ENCODE measurements around the gene FOCAD. TPM values are rescaled to one million over a fixed set of nuclear protein-coding genes. Genes with fewer than 3 reads are reported as not detected.

The FOCAD gene
- total and polyA plus RNA-seq, 2 of the 8 experiments (the other 6 are each of a cell fraction or from before 2014, with no cell fraction given) = 22.0 to 38.4 TPM

DNA sequence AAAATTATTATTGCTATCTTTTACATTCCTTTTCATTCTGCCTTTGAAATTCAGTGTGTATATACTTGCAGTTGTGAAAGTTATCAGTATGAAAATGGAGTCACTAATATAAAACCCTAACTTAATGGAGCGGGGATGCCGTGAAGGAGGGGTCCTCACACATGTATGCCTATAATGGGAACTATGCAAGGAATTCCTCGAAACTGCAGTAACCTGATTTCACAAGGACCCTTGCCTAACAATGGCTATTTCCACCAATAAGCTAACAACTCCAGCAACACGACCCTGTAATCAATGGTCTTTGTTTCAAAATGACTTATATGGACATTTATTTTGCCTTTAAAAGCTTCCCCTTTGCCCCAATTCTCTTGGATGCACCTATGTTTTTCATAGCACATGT lies 49.2 kb upstream of the FOCAD start:
- Histone ChIP-seq H2BK12ac (ENCODE audit: low read depth, low read length) (no peak overlapping the region; the same call in 1 of the 2 replicates), H4K5ac (ENCODE audit: insufficient read length, low read depth, low read length) (no peak overlapping the region), H2AK5ac (ENCODE audit: low read depth, low read length) (no peak overlapping the region), H3K27me3 (replicated peaks in 1 of 4; ENCODE audit: control insufficient read depth in 3 of 4, extremely low read depth in 1 of 4, insufficient read depth in 3 of 4, low read length in 3 of 4) (no peaks in the 10 kb centered on the region), H2BK5ac (ENCODE audit: low read depth, low read length) (no peak overlapping the region), H3K4me3 (ENCODE audit: extremely low read depth in 1 of 4, insufficient read depth in 2 of 4, low read depth in 3 of 4, low read length in 4 of 4) (no peak overlapping the region), H3K56ac (replicated peaks; ENCODE audit: insufficient read length, low read depth, low read length) (no peak overlapping the region), H2BK20ac (ENCODE audit: low read length) (no peak overlapping the region), H4K8ac (ENCODE audit: extremely low read depth, insufficient read depth, low read length) (no peak overlapping the region), H3K4me2 (ENCODE audit: insufficient read depth in 1 of 2, low read depth in 2 of 2, low read length in 2 of 2) (peak overlapping the region; percentile 26 to 35; a peak in 1 of 4 replicates), H3K36me3 (ENCODE audit: control insufficient read depth in 2 of 4, insufficient read depth in 4 of 4, low read length in 3 of 4) (no peaks in the 10 kb centered on the region), H4K91ac (replicated peaks; ENCODE audit: insufficient read length, low read length) (no peak overlapping the region), H3K18ac (ENCODE audit: extremely low read depth, low read length) (no peak overlapping the region), H3K79me2 (ENCODE audit: control insufficient read depth in 1 of 2, insufficient read depth in 2 of 2, low read length in 2 of 2) (no peaks in the 10 kb centered on the region), H4K20me1 (replicated peaks in 1 of 2; ENCODE audit: control insufficient read depth in 1 of 2, insufficient read depth in 2 of 2, low read length in 2 of 2) (no peaks in the 10 kb centered on the region), H2BK120ac (replicated peaks; ENCODE audit: low read depth, low read length) (no peak overlapping the region), H3K14ac (ENCODE audit: insufficient read length) (no peak overlapping the region), H3K23ac (ENCODE audit: insufficient read length) (no peak overlapping the region), H2AFZ (ENCODE audit: low read length) (peak overlapping the region; percentile 94), H3K4ac (replicated peaks; ENCODE audit: insufficient read length, low read depth, low read length) (no peak overlapping the region), H3K9ac (replicated peaks in 1 of 4; ENCODE audit: extremely low read depth in 1 of 4, low read depth in 3 of 4, low read length in 3 of 4) (0 out of 7 replicates have a peak overlapping the region, but pooled peaks of 1 of the 4 experiments have one; percentile 18), H3K27ac (ENCODE audit: low read depth, low read length) (no peak overlapping the region), H3K9me3 (ENCODE audit: insufficient read depth in 2 of 2, low read depth in 1 of 2, low read length in 1 of 2) (no peaks in the 10 kb centered on the region), H3K4me1 (replicated peaks in 1 of 4; ENCODE audit: control insufficient read depth in 3 of 4, insufficient read depth in 4 of 4, low read length in 3 of 4) (peaks cover 0 to 4% (median 4%) of the 10 kb centered on the region in 4 experiments; a peak in 4 of 7 replicates), H3K23me2 (ENCODE audit: low read depth, low read length) (no peaks in the 10 kb centered on the region), H3K79me1 (ENCODE audit: low read depth, low read length) (no peaks in the 10 kb centered on the region), H2BK15ac (ENCODE audit: low read length) (no peak overlapping the region)
- POLR2A ChIA-PET (ENCODE audit: partially characterized antibody) = interaction anchor here (0.9 to 3.6 kb wide), 3 partner anchors 13 to 27 kb away, joined by 3 to 16 read pairs (median 3); partner anchors contain the start of gene MLLT3
- CTCF ChIA-PET (ENCODE audit: partially characterized antibody) = interaction anchor here (0.7 to 4.7 kb wide), 2 partner anchors 9 to 212 kb away, joined by 4 to 37 read pairs; no protein-coding TSS in a partner anchor
- WGBS, 2 experiments (ENCODE audit: extremely low coverage in 1 of 2, insufficient coverage in 1 of 2, insufficient read length in 1 of 2, insufficient replicate concordance in 2 of 2, low coverage in 1 of 2, low lambda C conversion rate in 2 of 2, missing lambda C conversion rate in 1 of 2) = 55% methylated on average over 4 of the region's 4 CpGs; no CpG with 5 or more reads in 1 of the 2 experiments
- no peak for DNase-seq (ENCODE audit: low read depth in 1 of 2, low spot score in 2 of 2)
- peak; percentile 69 for FAIRE-seq
- no peak for TF ChIP-seq RNF2 (IDR thresholded peaks at IDR 0.05; ENCODE audit: borderline replicate concordance, low read depth, low read length, missing control alignments, poor library complexity, severe bottlenecking)
- TF ChIP-seq PHF8 (conservative IDR thresholded peaks at IDR 0.05; ENCODE audit: low read depth, low read length) = no peak
- TF ChIP-seq TEAD4 (IDR thresholded peaks at IDR 0.05; ENCODE audit: low read depth, low read length) = peak; percentile 92
- peak; percentile 63 for TF ChIP-seq CEBPB (IDR thresholded peaks at IDR 0.05; ENCODE audit: low read depth, low read length)

Data from H1 (cell line).